ENCODE results near the gene HOXB1.

Gene HOXB1

DNA sequence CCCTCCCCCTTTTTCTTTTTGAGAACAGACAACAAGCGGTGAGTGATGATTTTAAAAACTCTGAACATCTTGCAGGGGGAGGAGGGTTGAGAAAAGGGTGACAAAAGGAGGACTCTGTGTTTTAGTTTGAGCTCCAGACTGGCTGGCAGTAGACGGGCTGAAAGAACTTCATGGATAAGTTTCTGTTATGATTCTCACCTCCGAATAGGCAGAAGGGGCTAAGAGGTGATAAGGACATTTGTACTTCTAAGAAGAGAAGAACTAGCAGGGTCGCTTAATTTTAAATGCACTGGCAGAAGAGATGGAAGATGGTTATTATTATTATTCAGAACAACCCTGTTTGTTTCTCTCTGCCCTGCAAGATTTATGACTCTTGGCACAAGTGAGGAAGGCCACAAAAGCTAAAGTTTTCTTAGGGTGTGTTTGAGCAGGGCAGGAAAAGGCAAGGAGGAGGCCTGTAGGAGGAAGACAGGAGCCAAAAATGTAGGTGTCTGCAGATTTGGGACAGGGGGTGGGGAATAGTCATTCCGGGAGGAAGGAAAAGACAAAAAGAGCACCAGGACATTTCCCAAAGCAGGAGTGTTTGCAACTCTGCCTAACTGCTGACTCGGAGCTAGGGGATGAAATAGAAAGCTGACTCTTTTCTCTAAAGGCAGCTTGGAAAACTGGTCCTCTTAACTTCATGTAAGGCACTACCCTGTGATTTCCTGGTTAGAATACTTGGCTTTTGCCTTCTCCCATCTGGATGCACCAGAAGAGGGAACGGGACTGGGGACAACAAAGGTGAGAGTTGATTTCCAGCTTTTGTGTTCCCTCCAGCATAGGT is 26.0 kb upstream of the HOXB1 start:
- Histone ChIP-seq H3K4me3 (ENCODE audit: low read depth, low read length) (no peak overlapping the region), H3K27ac (no peak overlapping the region), H3K27me3 (replicated peaks) (peaks cover 88% of the 10 kb centered on the region), H3K36me3 (replicated peaks) (no peaks in the 10 kb centered on the region)
- DNase-seq: no peak
- TF ChIP-seq, protein P1, sequence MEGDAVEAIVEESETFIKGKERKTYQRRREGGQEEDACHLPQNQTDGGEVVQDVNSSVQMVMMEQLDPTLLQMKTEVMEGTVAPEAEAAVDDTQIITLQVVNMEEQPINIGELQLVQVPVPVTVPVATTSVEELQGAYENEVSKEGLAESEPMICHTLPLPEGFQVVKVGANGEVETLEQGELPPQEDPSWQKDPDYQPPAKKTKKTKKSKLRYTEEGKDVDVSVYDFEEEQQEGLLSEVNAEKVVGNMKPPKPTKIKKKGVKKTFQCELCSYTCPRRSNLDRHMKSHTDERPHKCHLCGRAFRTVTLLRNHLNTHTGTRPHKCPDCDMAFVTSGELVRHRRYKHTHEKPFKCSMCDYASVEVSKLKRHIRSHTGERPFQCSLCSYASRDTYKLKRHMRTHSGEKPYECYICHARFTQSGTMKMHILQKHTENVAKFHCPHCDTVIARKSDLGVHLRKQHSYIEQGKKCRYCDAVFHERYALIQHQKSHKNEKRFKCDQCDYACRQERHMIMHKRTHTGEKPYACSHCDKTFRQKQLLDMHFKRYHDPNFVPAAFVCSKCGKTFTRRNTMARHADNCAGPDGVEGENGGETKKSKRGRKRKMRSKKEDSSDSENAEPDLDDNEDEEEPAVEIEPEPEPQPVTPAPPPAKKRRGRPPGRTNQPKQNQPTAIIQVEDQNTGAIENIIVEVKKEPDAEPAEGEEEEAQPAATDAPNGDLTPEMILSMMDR (IDR thresholded peaks at IDR 0.05; ENCODE audit: low read depth, low read length, missing control alignments): no peak
- in situ Hi-C loops (cut with HindIII; ENCODE audit: low pct_ligation_motif_present, low sequenced_read_pairs): no loop called here

DNA sequence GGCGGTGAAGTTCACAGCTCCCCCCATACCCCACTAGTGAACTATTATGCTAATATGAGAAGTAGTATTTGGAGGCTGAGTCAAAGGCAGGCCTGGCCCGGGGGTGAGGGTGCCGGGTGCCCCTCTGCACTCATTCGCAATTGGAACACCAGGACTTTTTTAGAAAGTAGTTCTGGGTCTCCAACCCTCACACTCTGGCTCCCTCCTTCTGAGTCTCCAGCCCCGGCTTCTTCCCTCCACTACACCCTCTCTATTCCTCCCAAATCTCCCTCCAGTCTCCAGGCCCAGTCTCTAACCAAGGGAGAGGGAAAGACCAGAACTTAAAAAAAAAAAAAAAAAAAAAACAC is 25.4 kb upstream of the HOXB1 start:
- TF ChIP-seq, protein P1 (IDR thresholded peaks at IDR 0.05; ENCODE audit: low read depth, low read length, missing control alignments): no peak
- in situ Hi-C loops (cut with HindIII; ENCODE audit: low pct_ligation_motif_present, low sequenced_read_pairs): no loop called here
- H3K4me3 ChIP-seq (ENCODE audit: low read depth, low read length): no peak overlapping the region
- H3K27ac ChIP-seq: no peak overlapping the region
- no peaks in the 10 kb centered on the region for H3K36me3 ChIP-seq (replicated peaks)
- no peak for DNase-seq
- peaks cover 87% of the 10 kb centered on the region for H3K27me3 ChIP-seq (replicated peaks)

DNA sequence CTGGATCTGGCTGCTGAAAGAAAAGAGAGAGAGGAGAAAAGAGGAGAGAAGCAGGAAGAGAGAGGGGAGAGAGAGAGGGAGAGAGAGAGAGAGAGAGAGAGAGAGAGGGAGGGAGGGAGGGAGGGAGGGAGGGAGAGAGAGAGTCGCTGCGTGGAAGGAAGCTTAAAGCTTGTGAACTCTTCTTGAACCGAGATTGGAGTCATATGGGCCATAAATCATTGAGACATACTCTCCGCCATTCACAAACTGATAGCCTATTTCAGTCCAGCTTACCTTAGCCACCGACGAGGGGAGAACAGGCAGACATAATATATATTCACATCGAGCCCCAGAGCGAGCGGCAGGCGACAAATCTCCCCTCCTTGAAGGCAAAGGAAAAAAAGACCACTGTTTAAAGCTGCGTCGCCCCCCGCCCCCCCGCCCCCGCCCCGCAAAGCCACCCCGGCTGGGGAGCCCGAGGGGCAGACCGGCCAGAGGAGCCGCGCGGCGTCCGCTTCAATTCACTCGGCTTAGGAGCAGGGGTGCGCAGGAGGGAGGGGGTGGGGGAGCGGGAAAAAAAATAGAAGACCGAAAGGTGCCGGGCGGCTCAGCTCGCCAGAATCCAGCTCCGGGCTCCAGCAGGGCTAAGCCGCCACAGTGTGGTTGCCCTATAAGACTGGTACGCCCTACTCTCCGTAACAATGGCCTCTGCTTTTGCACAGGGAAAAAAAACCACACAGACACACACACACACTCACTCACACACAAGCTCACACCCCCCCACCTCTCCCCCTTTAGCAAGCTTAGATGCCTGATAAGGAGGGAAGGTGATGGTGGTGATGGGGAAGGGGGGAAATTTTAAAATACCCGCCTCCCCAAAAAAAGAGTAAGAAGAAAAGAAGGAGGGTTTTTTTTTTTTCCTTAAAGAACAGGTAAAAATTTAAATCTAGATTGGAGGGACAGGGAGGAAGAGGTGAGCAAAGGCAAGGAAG is 24.7 kb upstream of the HOXB1 start:
- peaks cover 84% of the 10 kb centered on the region for H3K27me3 ChIP-seq (replicated peaks)
- no peaks in the 10 kb centered on the region for H3K36me3 ChIP-seq (replicated peaks)
- DNase-seq: no peak

DNA sequence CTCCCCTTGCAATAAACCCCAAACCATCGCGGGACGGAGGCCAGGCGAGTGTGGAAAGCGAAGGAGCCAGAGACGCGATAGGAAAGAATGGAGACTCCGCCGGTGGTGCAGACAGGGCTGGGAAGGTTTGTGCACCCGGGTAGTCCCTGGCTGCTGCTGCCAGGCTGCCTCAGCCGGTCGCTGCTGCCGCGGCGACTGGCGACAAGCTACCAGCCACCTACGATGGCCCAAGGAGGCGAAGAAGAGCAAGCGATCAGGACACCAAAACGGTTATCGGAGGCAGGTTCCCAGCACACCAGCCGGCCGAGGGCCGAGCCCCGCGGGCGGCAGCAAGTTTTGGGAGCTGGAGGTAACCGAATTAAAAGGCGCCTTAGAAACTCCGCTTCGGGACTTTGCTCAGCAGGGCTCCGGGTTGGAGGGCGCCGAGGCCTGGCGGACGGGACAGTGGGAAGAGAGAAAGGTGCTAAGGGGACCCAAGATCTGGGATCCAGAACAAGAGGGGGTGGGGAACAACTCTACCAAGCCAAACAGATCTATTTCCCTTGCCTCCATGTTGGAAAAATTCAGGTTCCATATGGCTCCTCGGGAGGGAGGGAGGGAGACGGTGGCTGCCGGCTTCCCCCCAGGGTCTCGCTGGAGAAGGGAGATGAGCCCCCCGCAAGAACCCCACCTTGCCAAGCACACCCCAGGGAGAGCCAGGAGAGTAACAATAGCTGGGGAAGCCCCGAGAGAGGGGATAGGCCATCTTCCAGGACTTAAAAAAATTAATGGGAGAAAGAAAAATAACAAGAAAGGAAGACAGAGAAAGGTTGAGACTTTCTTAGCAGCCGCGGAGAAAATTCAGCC is 23.8 kb upstream of the HOXB1 start:
- peak overlapping the region; percentile 54 for H3K4me3 ChIP-seq (ENCODE audit: low read depth, low read length)
- H3K36me3 ChIP-seq (replicated peaks): no peaks in the 10 kb centered on the region
- in situ Hi-C loops (cut with HindIII; ENCODE audit: low pct_ligation_motif_present, low sequenced_read_pairs): no loop called here
- H3K27ac ChIP-seq: no peak overlapping the region
- TF ChIP-seq, protein P1 (IDR thresholded peaks at IDR 0.05; ENCODE audit: low read depth, low read length, missing control alignments): no peak
- peaks cover 84% of the 10 kb centered on the region for H3K27me3 ChIP-seq (replicated peaks)
- DNase-seq: no peak

More for the DNA sequence above, 24.7 kb upstream of the HOXB1 start:
- Histone ChIP-seq H3K4me3 (ENCODE audit: low read depth, low read length) (peak overlapping the region; percentile 54), H3K27ac (no peak overlapping the region)
- in situ Hi-C loops (cut with HindIII; ENCODE audit: low pct_ligation_motif_present, low sequenced_read_pairs): no loop called here
- TF ChIP-seq, protein P1 (IDR thresholded peaks at IDR 0.05; ENCODE audit: low read depth, low read length, missing control alignments): no peak

DNA sequence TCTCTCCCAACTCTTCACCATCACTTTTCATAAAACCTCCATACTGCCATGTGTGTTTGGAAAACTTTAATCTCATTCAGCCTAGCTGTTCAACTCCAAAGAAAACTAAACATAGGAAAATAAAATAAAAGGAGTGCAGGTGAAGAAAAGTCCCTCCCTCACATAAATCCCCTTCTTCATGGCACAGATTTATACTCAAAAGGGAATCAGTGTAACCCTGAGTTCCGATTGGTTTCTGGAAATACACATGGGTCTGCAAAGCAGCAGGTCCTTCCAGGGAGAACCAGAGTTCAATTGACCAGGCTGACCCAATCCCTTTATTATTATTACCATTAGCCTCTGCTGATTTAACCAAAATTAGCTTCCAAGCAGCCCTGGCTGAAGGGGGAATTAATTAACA is 23.0 kb upstream of the HOXB1 start:
- Histone ChIP-seq H3K27ac (no peak overlapping the region), H3K27me3 (replicated peaks) (peaks cover 84% of the 10 kb centered on the region), H3K4me3 (ENCODE audit: low read depth, low read length) (peak overlapping the region; percentile 54), H3K36me3 (replicated peaks) (no peaks in the 10 kb centered on the region)
- no peak for DNase-seq
- TF ChIP-seq, protein P1 (IDR thresholded peaks at IDR 0.05; ENCODE audit: low read depth, low read length, missing control alignments): no peak
- in situ Hi-C loops (cut with HindIII; ENCODE audit: low pct_ligation_motif_present, low sequenced_read_pairs): no loop called here

All from brain microvascular endothelial cell (primary cell).